Measurements from ENCODE around the gene CD180.

DNA sequence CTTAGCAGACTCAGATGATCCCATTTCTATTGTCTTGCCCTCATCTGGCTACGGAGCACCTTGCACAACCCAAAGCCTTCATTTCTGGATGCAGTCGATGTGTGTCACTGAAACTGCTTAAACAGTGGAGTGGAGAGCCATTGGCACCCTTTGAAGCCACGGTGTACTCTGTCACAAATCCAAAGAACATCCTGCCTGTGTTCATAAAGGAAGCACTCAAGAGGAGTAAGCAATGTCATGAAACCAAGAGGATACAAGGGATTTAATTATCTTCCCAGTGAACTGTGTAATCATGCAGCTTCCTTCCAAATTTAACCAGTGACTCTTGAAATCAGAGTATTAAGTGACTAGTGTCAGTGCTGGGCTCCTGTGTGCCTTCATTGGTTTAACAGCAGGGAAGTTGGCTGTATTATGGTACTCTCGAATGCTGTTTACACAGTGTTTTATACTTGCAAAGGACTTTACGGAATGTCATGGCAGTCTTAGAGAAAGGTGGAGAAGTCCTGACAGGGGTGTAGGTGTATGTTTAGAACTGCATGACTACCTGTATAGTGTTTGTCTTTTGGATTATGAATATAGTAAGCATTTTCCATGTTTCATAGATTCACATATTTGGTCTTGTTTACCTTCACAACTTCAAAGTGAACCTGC, 41.9 kb downstream of the CD180 start:
- TF ChIP-seq, protein P1, sequence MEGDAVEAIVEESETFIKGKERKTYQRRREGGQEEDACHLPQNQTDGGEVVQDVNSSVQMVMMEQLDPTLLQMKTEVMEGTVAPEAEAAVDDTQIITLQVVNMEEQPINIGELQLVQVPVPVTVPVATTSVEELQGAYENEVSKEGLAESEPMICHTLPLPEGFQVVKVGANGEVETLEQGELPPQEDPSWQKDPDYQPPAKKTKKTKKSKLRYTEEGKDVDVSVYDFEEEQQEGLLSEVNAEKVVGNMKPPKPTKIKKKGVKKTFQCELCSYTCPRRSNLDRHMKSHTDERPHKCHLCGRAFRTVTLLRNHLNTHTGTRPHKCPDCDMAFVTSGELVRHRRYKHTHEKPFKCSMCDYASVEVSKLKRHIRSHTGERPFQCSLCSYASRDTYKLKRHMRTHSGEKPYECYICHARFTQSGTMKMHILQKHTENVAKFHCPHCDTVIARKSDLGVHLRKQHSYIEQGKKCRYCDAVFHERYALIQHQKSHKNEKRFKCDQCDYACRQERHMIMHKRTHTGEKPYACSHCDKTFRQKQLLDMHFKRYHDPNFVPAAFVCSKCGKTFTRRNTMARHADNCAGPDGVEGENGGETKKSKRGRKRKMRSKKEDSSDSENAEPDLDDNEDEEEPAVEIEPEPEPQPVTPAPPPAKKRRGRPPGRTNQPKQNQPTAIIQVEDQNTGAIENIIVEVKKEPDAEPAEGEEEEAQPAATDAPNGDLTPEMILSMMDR (IDR thresholded peaks at IDR 0.05; ENCODE audit: low read depth, low read length), result no peak
- TF ChIP-seq POLR2A (IDR thresholded peaks at IDR 0.05; ENCODE audit: extremely low read depth, insufficient read length) (no peak), MYC (IDR thresholded peaks at IDR 0.05; ENCODE audit: low read depth, low read length) (no peak)
- TF ChIP-seq, protein P2, sequence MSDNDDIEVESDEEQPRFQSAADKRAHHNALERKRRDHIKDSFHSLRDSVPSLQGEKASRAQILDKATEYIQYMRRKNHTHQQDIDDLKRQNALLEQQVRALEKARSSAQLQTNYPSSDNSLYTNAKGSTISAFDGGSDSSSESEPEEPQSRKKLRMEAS (IDR thresholded peaks at IDR 0.05; ENCODE audit: low read depth, low read length), result no peak
